ENCODE measurements around the gene RAB11FIP3.
A peak's percentile ranks its signal among the peaks of the same experiment; 100 is the strongest.

RAB11FIP3 gene

GRCh38 chr16:519841-520687 lies 94.6 kb downstream of the RAB11FIP3 start:
- DNase-seq, result no peak

GRCh38 chr16:520847-521246 lies 95.4 kb downstream of the RAB11FIP3 start:
- DNase-seq, result no peak

GRCh38 chr16:521381-522210 lies 96.1 kb downstream of the RAB11FIP3 start:
- DNase-seq, result no peak

- DNase-seq, result no peak
Measured at GRCh38 chr16:522320-523096, 97.1 kb downstream of the RAB11FIP3 start.

GRCh38 chr16:523097-523741 lies 97.8 kb downstream of the RAB11FIP3 start:
- no peak for DNase-seq

GRCh38 chr16:524274-525040 lies 99.0 kb downstream of the RAB11FIP3 start:
- DNase-seq, result no peak

GRCh38 chr16:525123-525519 lies 99.7 kb downstream of the RAB11FIP3 start:
- no peak for DNase-seq

- peak; percentile 64 for DNase-seq
Measured at GRCh38 chr16:525520-526180, 100.2 kb downstream of the RAB11FIP3 start.

GRCh38 chr16:526181-527014 lies 100.9 kb downstream of the RAB11FIP3 start:
- DNase-seq, result no peak

GRCh38 chr16:527015-527903 lies 101.8 kb downstream of the RAB11FIP3 start, which contains the start of gene CAPN15:
CAPN15 (plus strand) TSS chr16:527712; CDS start chr16:546839, 19,127 bp downstream.
- peak; percentile 88 for DNase-seq

GRCh38 chr16:528111-529011 lies 102.9 kb downstream of the RAB11FIP3 start:
- peak; percentile 55 for DNase-seq

GRCh38 chr16:529012-529575 lies 103.6 kb downstream of the RAB11FIP3 start:
- no peak for DNase-seq

GRCh38 chr16:530111-530817 lies 104.8 kb downstream of the RAB11FIP3 start:
- DNase-seq, result no peak

- no peak for DNase-seq
Measured at GRCh38 chr16:531494-532125, 106.2 kb downstream of the RAB11FIP3 start.

- no peak for DNase-seq
Measured at GRCh38 chr16:533391-534123, 108.1 kb downstream of the RAB11FIP3 start.

- DNase-seq, result no peak
Measured at GRCh38 chr16:534135-534534, 108.7 kb downstream of the RAB11FIP3 start.
